ENCODE data around the gene NUP214.

Gene NUP214

GRCh38 chr9:131279863-131280570, 154.6 kb downstream of the NUP214 start:
- peaks cover 25% of the 10 kb centered on the region for H3K4me1 ChIP-seq (ENCODE audit: insufficient read depth, insufficient read length)
- no peak overlapping the region for H3K4me3 ChIP-seq (ENCODE audit: insufficient read length, low read depth)
- H3K9ac ChIP-seq (ENCODE audit: insufficient read length, low read depth) = peak overlapping the region; percentile 28
- no peaks in the 10 kb centered on the region for H3K9me3 ChIP-seq (ENCODE audit: insufficient read depth, low read length)
- TF ChIP-seq YY1 (IDR thresholded peaks at IDR 0.05; ENCODE audit: insufficient read depth, insufficient read length) = no peak
- H3K27me3 ChIP-seq (ENCODE audit: insufficient read depth, insufficient read length) = peaks cover 37% of the 10 kb centered on the region
- H3K36me3 ChIP-seq (ENCODE audit: insufficient read depth, insufficient read length, low read length) = no peaks in the 10 kb centered on the region
- DNase-seq (ENCODE audit: low read depth, low spot score) = no peak

- Histone ChIP-seq H3K27me3 (ENCODE audit: insufficient read depth, insufficient read length) (peaks cover 30% of the 10 kb centered on the region), H3K9me3 (ENCODE audit: insufficient read depth, low read length) (no peaks in the 10 kb centered on the region), H3K4me1 (ENCODE audit: insufficient read depth, insufficient read length) (peaks cover 22% of the 10 kb centered on the region), H3K36me3 (ENCODE audit: insufficient read depth, insufficient read length, low read length) (no peaks in the 10 kb centered on the region), H3K9ac (ENCODE audit: insufficient read length, low read depth) (no peak overlapping the region), H3K4me3 (ENCODE audit: insufficient read length, low read depth) (no peak overlapping the region)
- TF ChIP-seq YY1 (IDR thresholded peaks at IDR 0.05; ENCODE audit: insufficient read depth, insufficient read length) (no peak), ZNF274 (IDR thresholded peaks at IDR 0.05; ENCODE audit: low read depth, low read length) (no peak), SUZ12 (IDR thresholded peaks at IDR 0.05; ENCODE audit: extremely low read depth, insufficient read depth, insufficient read length) (no peak)
- DNase-seq (ENCODE audit: low read depth, low spot score) = no peak
Observed at GRCh38 chr9:131280660-131281059, 155.3 kb downstream of the NUP214 start.

DNA sequence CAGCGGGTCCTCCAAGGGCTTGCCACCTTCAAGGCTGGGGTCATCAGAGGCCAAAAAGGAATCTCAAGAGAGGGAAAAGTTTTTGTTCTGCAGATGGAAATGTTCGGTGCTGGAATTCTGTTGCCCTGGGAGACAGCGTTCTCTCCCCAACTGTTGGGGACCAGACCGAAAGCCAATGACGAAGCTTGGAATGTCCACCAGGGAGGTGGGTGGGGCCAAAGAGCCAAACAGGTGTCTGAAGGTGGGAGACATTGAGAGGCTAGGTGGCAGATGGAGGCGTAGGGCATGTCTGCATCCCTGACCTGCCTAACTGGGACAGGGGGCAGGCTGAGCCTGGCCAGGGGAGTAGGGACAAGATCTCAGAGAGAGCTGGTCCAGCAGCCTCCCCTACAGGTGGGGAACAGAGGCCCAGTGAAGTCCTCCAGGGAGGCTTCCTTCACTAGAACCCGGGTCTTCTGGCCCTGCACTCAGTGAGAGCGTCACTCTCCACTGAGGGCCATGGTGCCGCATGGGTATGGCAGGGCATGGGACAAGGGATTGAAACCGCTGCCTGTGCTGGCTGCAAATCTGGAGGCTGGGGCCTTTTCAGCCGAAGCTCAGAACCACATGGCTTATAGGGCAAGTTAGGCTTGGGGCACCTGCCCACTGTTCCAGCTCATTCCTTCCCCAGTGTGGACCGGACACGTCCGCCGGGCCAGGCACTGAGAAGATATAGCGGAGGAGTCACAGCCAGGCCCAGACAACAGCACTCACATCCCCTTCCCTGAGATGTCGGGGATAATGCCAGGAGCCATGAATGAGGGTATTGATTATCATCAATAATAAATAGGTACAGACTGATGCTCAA, 156.0 kb downstream of the NUP214 start:
- Histone ChIP-seq H3K36me3 (ENCODE audit: insufficient read depth, insufficient read length, low read length) (no peaks in the 10 kb centered on the region), H3K4me1 (ENCODE audit: insufficient read depth, insufficient read length) (peaks cover 17% of the 10 kb centered on the region), H3K9ac (ENCODE audit: insufficient read length, low read depth) (no peak overlapping the region), H3K9me3 (ENCODE audit: insufficient read depth, low read length) (no peaks in the 10 kb centered on the region), H3K27me3 (ENCODE audit: insufficient read depth, insufficient read length) (peaks cover 24% of the 10 kb centered on the region), H3K4me3 (ENCODE audit: insufficient read length, low read depth) (no peak overlapping the region)
- no peak for DNase-seq (ENCODE audit: low read depth, low spot score)
- no peak for TF ChIP-seq YY1 (IDR thresholded peaks at IDR 0.05; ENCODE audit: insufficient read depth, insufficient read length)
- no peak for TF ChIP-seq SUZ12 (IDR thresholded peaks at IDR 0.05; ENCODE audit: extremely low read depth, insufficient read depth, insufficient read length)
- no peak for TF ChIP-seq ZNF274 (IDR thresholded peaks at IDR 0.05; ENCODE audit: low read depth, low read length)

DNA sequence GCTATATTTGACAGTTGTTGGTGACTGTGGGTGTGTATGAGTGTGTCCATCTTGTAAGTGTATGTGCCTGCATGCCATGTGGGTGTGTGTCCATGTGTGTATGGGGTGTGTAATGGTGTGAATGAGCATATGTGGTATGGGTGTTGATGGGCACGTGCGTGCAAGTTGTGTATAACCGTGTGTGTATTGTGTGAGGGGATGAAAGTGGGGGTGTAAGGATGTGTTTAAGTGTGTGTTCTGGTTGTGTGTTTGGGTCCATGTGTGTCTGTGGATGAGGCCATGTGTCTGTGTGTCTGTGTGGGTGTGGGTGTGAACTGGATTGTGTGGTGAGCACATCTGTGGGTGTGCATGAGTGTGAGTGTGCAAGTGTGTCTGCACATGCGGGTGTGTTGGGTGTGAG, 156.8 kb downstream of the NUP214 start:
- Histone ChIP-seq H3K4me3 (ENCODE audit: insufficient read length, low read depth) (peak overlapping the region; percentile 22), H3K36me3 (ENCODE audit: insufficient read depth, insufficient read length, low read length) (no peaks in the 10 kb centered on the region), H3K9me3 (ENCODE audit: insufficient read depth, low read length) (no peaks in the 10 kb centered on the region), H3K27me3 (ENCODE audit: insufficient read depth, insufficient read length) (peaks cover 22% of the 10 kb centered on the region), H3K9ac (ENCODE audit: insufficient read length, low read depth) (peak overlapping the region; percentile 71), H3K4me1 (ENCODE audit: insufficient read depth, insufficient read length) (peaks cover 17% of the 10 kb centered on the region)
- no peak for DNase-seq (ENCODE audit: low read depth, low spot score)
- TF ChIP-seq SUZ12 (IDR thresholded peaks at IDR 0.05; ENCODE audit: extremely low read depth, insufficient read depth, insufficient read length) (no peak), ZNF274 (IDR thresholded peaks at IDR 0.05; ENCODE audit: low read depth, low read length) (no peak), YY1 (IDR thresholded peaks at IDR 0.05; ENCODE audit: insufficient read depth, insufficient read length) (no peak)

- Histone ChIP-seq H3K4me1 (ENCODE audit: insufficient read depth, insufficient read length) (peaks cover 19% of the 10 kb centered on the region), H3K4me3 (ENCODE audit: insufficient read length, low read depth) (peak overlapping the region; percentile 22), H3K9ac (ENCODE audit: insufficient read length, low read depth) (peak overlapping the region; percentile 71), H3K27me3 (ENCODE audit: insufficient read depth, insufficient read length) (peaks cover 22% of the 10 kb centered on the region), H3K9me3 (ENCODE audit: insufficient read depth, low read length) (no peaks in the 10 kb centered on the region), H3K36me3 (ENCODE audit: insufficient read depth, insufficient read length, low read length) (no peaks in the 10 kb centered on the region)
- no peak for TF ChIP-seq ZNF274 (IDR thresholded peaks at IDR 0.05; ENCODE audit: low read depth, low read length)
- no peak for TF ChIP-seq SUZ12 (IDR thresholded peaks at IDR 0.05; ENCODE audit: extremely low read depth, insufficient read depth, insufficient read length)
- no peak for TF ChIP-seq YY1 (IDR thresholded peaks at IDR 0.05; ENCODE audit: insufficient read depth, insufficient read length)
- DNase-seq (ENCODE audit: low read depth, low spot score) = peak; percentile 52
Observed at GRCh38 chr9:131282688-131283422, 157.5 kb downstream of the NUP214 start.
